ENCODE data around the gene PRKAR2A.
"Not testable (repeated sequence)": the region's sequence is repeated elsewhere in the genome, so short reads cannot be mapped to it uniquely, and the experiment has no call there.

Gene PRKAR2A

DNA sequence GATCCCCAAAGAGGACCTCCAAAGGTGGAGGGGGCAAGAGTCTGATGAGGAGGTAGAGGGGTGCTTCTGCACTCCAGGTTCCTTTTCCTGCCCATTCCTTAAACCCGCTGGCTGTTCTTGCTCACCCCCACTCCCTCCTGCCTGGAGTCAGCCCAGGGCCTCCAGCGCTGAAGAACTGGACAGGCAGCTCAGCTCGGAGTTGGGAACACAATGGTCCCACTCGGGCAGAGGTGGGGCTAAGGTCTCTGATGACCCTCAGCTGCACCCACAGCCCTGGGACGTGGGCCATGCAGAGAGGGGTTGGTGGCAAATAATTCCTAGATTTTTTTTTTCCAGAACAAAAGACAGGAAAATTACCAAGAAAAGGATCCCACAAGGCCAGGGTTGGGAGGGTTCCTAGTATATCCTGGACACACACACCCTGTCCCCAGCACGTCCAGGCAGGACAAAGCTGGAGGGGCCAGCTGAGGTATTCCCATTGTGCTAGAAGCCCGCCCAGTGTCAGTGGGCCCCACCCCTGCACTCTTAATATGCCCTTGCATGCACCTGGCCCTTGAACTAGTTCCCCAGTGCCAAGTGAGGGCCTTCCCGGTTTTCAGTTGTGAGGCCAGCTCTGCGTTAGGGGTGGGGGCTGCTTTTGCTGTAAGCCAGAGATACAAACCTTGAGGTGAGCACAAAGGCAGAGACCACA lies 108.6 kb downstream of the PRKAR2A start:
- peak overlapping the region; percentile 85 for H3K27ac ChIP-seq

DNA sequence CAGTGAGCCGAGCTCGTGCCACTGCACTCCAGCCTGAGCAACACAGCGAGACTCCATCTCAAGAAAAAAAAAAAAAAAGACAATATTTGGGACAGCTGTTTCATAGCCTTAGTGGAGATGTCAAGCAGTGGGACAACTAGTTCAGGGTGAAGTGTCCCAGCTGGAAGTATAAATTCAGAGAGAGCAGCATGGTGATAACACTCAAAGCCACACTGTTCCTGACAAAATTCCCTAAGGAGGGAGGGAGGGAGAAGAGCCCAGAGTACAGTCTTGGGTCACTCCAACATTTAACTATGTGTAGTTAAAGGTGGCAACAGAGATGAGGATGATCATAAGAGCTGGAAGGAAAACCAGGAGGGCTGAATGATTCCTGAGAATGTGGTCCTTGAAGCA lies 109.5 kb downstream of the PRKAR2A start:
- peak overlapping the region; percentile 85; the same call in 1 of the 2 replicates for H3K27ac ChIP-seq
- TF ChIP-seq, protein P1, sequence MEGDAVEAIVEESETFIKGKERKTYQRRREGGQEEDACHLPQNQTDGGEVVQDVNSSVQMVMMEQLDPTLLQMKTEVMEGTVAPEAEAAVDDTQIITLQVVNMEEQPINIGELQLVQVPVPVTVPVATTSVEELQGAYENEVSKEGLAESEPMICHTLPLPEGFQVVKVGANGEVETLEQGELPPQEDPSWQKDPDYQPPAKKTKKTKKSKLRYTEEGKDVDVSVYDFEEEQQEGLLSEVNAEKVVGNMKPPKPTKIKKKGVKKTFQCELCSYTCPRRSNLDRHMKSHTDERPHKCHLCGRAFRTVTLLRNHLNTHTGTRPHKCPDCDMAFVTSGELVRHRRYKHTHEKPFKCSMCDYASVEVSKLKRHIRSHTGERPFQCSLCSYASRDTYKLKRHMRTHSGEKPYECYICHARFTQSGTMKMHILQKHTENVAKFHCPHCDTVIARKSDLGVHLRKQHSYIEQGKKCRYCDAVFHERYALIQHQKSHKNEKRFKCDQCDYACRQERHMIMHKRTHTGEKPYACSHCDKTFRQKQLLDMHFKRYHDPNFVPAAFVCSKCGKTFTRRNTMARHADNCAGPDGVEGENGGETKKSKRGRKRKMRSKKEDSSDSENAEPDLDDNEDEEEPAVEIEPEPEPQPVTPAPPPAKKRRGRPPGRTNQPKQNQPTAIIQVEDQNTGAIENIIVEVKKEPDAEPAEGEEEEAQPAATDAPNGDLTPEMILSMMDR (conservative IDR thresholded peaks at IDR 0.05), result no peak

More for the DNA sequence above, 108.6 kb downstream of the PRKAR2A start:
- TF ChIP-seq, protein P1 (conservative IDR thresholded peaks at IDR 0.05), result no peak

DNA sequence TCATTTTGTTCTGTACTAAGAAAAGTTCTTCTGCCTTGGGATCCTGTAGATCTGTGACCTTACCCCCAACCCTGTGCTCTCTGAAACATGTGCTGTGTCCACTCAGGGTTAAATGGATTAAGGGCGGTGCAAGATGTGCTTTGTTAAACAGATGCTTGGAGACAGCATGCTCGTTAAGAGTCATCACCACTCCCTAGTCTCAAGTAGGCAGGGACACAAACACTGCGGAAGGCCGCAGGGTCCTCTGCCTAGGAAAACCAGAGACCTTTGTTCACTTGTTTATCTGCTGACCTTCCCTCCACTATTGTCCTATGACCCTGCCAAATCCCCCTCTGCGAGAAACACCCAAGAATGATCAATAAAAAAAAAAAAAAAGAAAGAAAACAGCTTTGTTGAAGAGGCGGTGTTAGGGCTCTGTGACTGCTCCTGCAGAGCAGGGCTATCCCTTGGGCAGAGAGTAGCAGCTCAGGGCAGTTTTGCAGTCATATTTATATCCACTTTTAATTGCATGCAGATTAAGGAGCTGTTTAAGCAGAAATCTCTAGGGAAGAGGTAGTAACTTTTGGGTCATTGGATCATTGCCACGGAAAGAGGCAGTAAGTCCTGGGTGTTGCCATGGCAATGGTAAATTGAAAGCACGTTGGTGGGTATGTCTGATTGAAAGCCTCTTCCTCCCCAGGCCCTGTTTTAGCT lies 112.5 kb downstream of the PRKAR2A start:
- H3K27ac ChIP-seq, result peak overlapping the region; percentile 63

DNA sequence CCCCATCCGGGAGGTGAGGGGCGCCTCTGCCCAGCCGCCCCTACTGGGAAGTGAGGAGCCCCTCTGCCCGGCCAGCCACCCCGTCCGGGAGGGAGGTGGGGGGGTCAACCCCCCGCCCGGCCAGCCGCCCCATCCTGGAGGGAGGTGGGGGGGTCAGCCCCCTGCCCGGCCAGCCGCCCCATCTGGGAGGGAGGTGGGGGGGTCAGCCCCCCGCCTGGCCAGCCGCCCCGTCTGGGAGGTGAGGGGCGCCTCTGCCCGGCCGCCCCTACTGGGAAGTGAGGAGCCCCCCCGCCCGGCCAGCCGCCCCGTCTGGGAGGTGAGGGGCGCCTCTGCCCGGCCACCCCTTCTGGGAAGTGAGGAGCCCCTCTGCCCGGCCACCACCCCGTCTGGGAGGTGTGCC lies 113.1 kb downstream of the PRKAR2A start:
- peak overlapping the region; percentile 63 for H3K27ac ChIP-seq

DNA sequence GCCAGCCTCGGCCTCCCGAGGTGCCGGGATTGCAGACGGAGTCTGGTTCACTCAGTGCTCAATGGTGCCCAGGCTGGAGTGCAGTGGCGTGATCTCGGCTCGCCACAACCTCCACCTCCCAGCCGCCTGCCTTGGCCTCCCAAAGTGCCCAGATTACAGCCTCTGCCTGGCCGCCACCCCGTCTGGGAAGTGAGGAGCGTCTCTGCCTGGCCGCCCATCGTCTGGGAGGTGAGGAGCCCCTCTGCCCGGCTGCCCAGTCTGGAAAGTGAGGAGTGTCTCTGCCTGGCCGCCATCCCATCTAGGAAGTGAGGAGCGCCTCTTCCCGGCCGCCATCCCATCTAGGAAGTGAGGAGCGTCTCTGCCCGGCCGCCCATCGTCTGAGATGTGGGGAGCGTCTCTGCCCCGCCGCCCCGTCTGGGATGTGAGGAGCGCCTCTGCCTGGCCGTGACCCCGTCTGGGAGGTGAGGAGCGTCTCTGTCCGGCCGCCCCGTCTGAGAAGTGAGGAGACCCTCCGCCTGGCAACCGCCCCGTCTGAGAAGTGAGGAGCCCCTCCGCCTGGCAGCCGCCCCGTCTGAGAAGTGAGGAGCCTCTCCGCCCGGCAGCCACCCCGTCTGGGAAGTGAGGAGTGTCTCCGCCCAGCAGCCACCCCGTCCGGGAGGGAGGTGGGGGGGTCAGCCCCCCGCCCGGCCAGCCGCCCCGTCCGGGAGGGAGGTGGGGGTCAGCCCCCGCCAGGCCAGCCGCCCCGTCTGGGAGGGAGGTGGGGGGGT lies 113.7 kb downstream of the PRKAR2A start:
- not testable (repeated sequence) for H3K27ac ChIP-seq

DNA sequence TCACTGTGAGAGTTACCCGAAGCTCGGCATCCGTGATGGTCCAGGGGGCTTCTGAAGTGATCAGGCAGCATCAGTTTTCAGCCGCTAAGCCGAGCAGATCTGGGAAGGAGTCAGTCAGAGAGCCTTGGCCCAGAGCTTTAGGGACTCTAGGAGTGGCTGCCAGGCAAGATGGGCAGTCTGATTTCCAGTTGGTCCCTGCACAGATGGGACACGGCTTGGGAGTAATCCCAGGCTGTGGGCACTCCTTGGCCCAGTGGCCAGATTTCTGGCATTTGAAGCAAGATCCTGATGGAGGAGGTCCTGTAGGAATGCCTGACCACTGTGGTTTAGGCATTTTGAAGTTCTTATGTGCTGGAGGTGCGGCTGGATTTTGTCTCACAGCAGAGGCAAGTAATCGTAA lies 120.2 kb downstream of the PRKAR2A start:
- TF ChIP-seq, protein P1 (conservative IDR thresholded peaks at IDR 0.05), result no peak
- H3K27ac ChIP-seq, result no peak overlapping the region

DNA sequence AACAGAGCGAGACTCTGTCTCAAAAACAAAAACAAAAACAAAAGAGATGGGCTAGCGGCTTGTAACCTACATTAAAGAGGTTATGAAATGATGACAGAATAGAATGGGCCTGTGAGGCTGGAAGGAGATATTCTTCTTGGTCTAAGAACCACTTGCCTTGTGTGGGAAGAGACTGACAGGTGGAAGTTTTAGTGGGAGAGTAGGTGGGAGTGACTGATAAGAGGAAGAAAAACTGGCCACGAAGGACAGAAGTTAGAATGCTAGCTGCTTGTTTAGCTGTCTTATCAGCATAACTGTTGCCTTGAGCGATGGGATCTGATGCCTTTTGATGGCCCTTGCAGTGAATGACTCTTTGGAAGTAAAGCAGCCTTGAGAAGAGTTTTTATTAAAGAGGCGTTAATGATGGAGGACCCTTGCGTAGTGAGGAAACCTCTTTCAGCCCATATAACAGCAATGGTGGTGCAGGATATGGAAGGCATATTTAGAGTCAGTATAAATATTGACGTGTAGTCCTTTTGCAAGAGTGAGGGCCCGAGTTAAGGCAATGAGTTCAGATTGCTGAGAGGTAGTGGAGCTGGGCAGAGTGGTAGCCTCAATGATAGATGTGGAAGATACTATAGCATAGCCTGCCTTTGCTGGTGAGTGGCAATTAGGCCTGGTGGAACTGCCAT lies 122.4 kb downstream of the PRKAR2A start:
- not testable (repeated sequence) for H3K27ac ChIP-seq

DNA sequence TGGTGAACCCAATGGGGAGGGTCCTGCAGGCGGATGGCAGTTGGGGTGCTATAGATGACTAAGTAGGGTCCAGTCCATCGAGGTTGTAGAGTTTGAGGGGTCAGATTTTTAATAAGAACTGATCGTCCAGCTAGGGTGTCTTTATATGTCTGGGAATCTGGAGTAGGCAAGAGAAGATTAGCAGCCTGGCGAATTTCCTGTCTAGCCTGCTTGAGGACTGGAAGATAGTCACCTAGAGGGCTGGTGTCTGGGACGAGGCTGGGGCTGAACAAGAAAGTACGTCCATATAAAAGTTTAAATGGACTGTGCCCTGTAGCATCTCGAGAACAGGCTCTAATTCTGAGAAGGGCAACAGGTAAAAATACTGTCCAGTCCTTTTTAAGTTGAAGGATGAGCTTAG lies 123.9 kb downstream of the PRKAR2A start:
- peak overlapping the region; percentile 46 for H3K27ac ChIP-seq
- TF ChIP-seq, protein P1 (conservative IDR thresholded peaks at IDR 0.05), result no peak

DNA sequence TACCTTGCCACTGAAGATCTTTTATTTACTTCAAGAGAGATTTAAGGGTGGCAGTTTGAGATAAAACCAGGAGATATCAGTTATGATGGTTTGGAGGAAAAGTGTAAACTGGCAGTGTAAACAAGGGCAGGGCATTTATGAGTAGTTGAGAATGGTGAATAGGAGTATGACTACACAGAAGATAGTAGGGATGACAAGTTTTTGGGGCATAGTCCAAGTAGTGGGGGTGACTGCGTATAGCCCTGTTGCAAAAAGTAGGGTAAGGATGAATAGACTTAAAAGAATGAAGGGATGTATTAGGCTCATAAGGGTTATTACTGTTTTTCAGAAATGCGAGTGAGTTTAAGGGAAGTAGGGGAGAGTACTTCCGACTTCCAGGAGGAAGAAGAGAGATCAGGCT lies 124.4 kb downstream of the PRKAR2A start:
- H3K27ac ChIP-seq, result peak overlapping the region; percentile 46
